H9 (cell line): Measurements from ENCODE around the gene BDNF. TPM values are rescaled to one million over a fixed set of nuclear protein-coding genes. Genes with fewer than 3 reads are reported as not detected.

Source experiments
- DNase-seq: peaks from one replicate; pipeline ENCODE4 v3.0.0-alpha.2; 2017
- H2AFZ ChIP-seq: one replicate; pipeline ENCODE4 v1.6.1; 2013; ENCODE audit warnings: mild to moderate bottlenecking, low read length, control low read depth, moderate library complexity
- H2AK5ac ChIP-seq: 2 replicates; pipeline ENCODE4 v1.6.1; 2013; ENCODE audit warnings: low read length, control low read depth, mixed read lengths; ENCODE audit not compliant: insufficient read length
- H2BK120ac ChIP-seq: one replicate; pipeline ENCODE4 v1.6.1; 2013; ENCODE audit warnings: low read depth, mild to moderate bottlenecking, low read length, control low read depth, inconsistent platforms; ENCODE audit not compliant: poor library complexity, severe bottlenecking
- H2BK12ac ChIP-seq: 2 replicates; pipeline ENCODE4 v1.6.1; 2013; ENCODE audit warnings: low read length, control low read depth, mixed read lengths, low read depth; ENCODE audit not compliant: insufficient read length
- H2BK15ac ChIP-seq: 2 replicates; pipeline ENCODE4 v1.6.1; 2013; ENCODE audit warnings: low read depth, low read length, control low read depth
- H2BK20ac ChIP-seq: one replicate; pipeline ENCODE4 v1.6.1; 2013; ENCODE audit warnings: low read depth, mild to moderate bottlenecking, low read length, control low read depth, inconsistent platforms; ENCODE audit not compliant: poor library complexity, severe bottlenecking
- H2BK5ac ChIP-seq: 2 replicates; pipeline ENCODE4 v1.6.1; 2013; ENCODE audit warnings: low read length, control low read depth, mixed read lengths; ENCODE audit not compliant: insufficient read length
- H3K14ac ChIP-seq: 2 replicates; pipeline ENCODE4 v1.6.1; 2013; ENCODE audit warnings: low read length, control low read depth; ENCODE audit not compliant: insufficient read depth
- H3K18ac ChIP-seq: 2 replicates; pipeline ENCODE4 v1.6.1; 2013; ENCODE audit warnings: low read depth, mild to moderate bottlenecking, mixed read lengths, low read length, control low read depth; ENCODE audit not compliant: insufficient read length
- H3K23ac ChIP-seq: 2 replicates; pipeline ENCODE4 v1.6.1; 2013; ENCODE audit warnings: low read length, control low read depth, mixed read lengths, low read depth; ENCODE audit not compliant: insufficient read length
- H3K23me2 ChIP-seq: 2 replicates; pipeline ENCODE4 v1.6.1; 2013; ENCODE audit warnings: low read depth, mild to moderate bottlenecking, mixed read lengths, low read length, control low read depth; ENCODE audit not compliant: insufficient read length, poor library complexity, severe bottlenecking
- H3K27ac ChIP-seq: 2 replicates; pipeline ENCODE4 v1.5.1; 2013; ENCODE audit warnings: low read length, control low read depth, mixed read lengths, low read depth; ENCODE audit not compliant: insufficient read length
- H3K27me3 ChIP-seq: 2 replicates; pipeline ENCODE4 v1.6.1; 2013; ENCODE audit warnings: low read length, control low read depth, inconsistent platforms; ENCODE audit not compliant: insufficient read depth
- H3K4ac ChIP-seq: 2 replicates; pipeline ENCODE4 v1.6.1; 2013; ENCODE audit warnings: low read depth, mild to moderate bottlenecking, control low read depth, inconsistent platforms, low read length, moderate library complexity
- H3K4me1 ChIP-seq: 2 replicates; pipeline ENCODE4 v1.6.1; 2013; ENCODE audit warnings: low read length, control low read depth, inconsistent platforms; ENCODE audit not compliant: insufficient read depth
- H3K4me2 ChIP-seq: 2 replicates; pipeline ENCODE4 v1.6.1; 2013; ENCODE audit warnings: low read length, control low read depth, mixed read lengths; ENCODE audit not compliant: insufficient read length, insufficient read depth
- H3K56ac ChIP-seq: 2 replicates; pipeline ENCODE4 v1.6.1; 2013; ENCODE audit warnings: low read depth, mild to moderate bottlenecking, mixed read lengths, low read length, control low read depth; ENCODE audit not compliant: insufficient read length
- H3K79me1 ChIP-seq: 2 replicates; pipeline ENCODE4 v1.6.1; 2013; ENCODE audit warnings: low read depth, mild to moderate bottlenecking, moderate library complexity, low read length, control low read depth, inconsistent platforms; ENCODE audit not compliant: insufficient read depth, poor library complexity, severe bottlenecking
- H3K79me2 ChIP-seq: 2 replicates; pipeline ENCODE4 v1.6.1; 2013; ENCODE audit warnings: low read length, control low read depth, inconsistent platforms; ENCODE audit not compliant: insufficient read depth
- H3K9ac ChIP-seq: 2 replicates; pipeline ENCODE4 v1.6.1; 2013; ENCODE audit warnings: low read length, control low read depth, mixed read lengths; ENCODE audit not compliant: insufficient read length; ENCODE audit errors: extremely low read depth
- H3K9me3 ChIP-seq: one replicate; pipeline ENCODE4 v1.6.1; 2013; ENCODE audit warnings: low read depth, low read length, inconsistent platforms; ENCODE audit not compliant: control insufficient read depth
- H3T11ph ChIP-seq: one replicate; pipeline ENCODE4 v1.6.1; 2013; ENCODE audit warnings: mild to moderate bottlenecking, low read length, control low read depth, inconsistent platforms
- H4K20me1 ChIP-seq: one replicate; pipeline ENCODE4 v1.6.1; 2013; ENCODE audit not compliant: control insufficient read depth, insufficient read length, insufficient read depth
- H4K5ac ChIP-seq: 2 replicates; pipeline ENCODE4 v1.6.1; 2013; ENCODE audit warnings: low read depth, mild to moderate bottlenecking, mixed read lengths, low read length, control low read depth; ENCODE audit not compliant: insufficient read length
- H4K8ac ChIP-seq: replicated peaks from 2 replicates; pipeline ENCODE4 v1.6.1; 2013; ENCODE audit warnings: low read length, control low read depth, mixed read lengths, low read depth; ENCODE audit not compliant: insufficient read length
- H4K91ac ChIP-seq: 2 replicates; pipeline ENCODE4 v1.6.1; 2013; ENCODE audit warnings: low read depth, mild to moderate bottlenecking, moderate library complexity, mixed read lengths, low read length, control low read depth; ENCODE audit not compliant: insufficient read length
- H3K27ac Mint-ChIP-seq, 3 experiments: 2 replicates in 2 of 3; 3 replicates in 1 of 3; pipeline ENCODE4 v1.8.0; 2020 to 2021; ENCODE audit warnings: mixed read lengths in 3 of 3, mild to moderate bottlenecking in 1 of 3, moderate library complexity in 1 of 3
- H3K27me3 Mint-ChIP-seq: 2 replicates; pipeline ENCODE4 v1.8.0; 2021; ENCODE audit warnings: low read depth, mild to moderate bottlenecking, moderate library complexity, mixed read lengths
- H3K36me3 Mint-ChIP-seq, 3 experiments: 2 replicates in 2 of 3; 3 replicates in 1 of 3; pipeline ENCODE4 v1.8.0; 2020 to 2021; ENCODE audit warnings: low read depth in 3 of 3, mixed read lengths in 3 of 3; ENCODE audit not compliant: insufficient read depth in 1 of 3
- H3K4me1 Mint-ChIP-seq, 2 experiments: 2 replicates each; pipeline ENCODE4 v1.8.0; 2020; ENCODE audit warnings: mixed read lengths in 2 of 2
- H3K4me3 Mint-ChIP-seq, 2 experiments: 2 replicates in 1 of 2; 3 replicates in 1 of 2; pipeline ENCODE4 v1.8.0; 2020 to 2021; ENCODE audit warnings: mild to moderate bottlenecking in 2 of 2, mixed read lengths in 2 of 2, moderate library complexity in 1 of 2
- H3K9me3 Mint-ChIP-seq, 2 experiments: 2 replicates in 1 of 2; 3 replicates in 1 of 2; pipeline ENCODE4 v1.8.0; 2020; ENCODE audit warnings: mild to moderate bottlenecking in 2 of 2, mixed read lengths in 2 of 2, moderate library complexity in 1 of 2
- WGBS: extraction: QIAGEN DNeasy Blood & Tissue Kit; methylation state at CpG from one replicate; pipeline ENCODE4 v1.1.7; 2013; ENCODE audit warnings: missing lambda C conversion rate, low lambda C conversion rate, mixed read lengths; ENCODE audit not compliant: insufficient read length; ENCODE audit errors: extremely low coverage; 5-methylcytosine and 5-hydroxymethylcytosine counted together
- total RNA-seq: library from RNA; stranded (reverse); gene quantifications from 2 replicates; pipeline ENCODE4 v1.2.1, GENCODE V29; 2021
- TF ChIP-seq, protein P1 (sequence below): fragments of 200-600 bp; sonication (generic); conservative IDR thresholded peaks from 3 replicates; pipeline ENCODE4 v1.8.0; 2021; ENCODE audit warnings: antibody characterized with exemption, mild to moderate bottlenecking

BDNF gene
- total RNA-seq, 1 experiment from 2014 or later: 2.7 TPM

DNA sequence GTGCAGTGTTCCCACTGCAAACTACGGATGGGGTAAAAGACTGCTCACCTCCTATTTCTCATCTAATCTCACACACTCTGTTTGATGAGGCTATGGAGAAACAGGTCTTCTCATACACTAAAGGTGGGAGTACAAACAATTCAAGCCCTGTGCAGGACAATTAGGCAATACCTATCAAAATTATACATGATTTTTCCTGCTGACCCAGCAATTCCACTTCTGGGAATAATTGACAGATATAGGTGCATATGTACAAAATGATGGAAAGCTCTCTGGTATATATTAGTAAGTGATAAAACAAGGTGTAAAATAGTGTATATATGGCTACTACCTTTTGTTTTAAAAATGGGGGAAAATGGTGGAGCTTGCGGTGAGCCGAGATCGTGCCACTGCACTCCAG lies 23.1 kb downstream of the BDNF start:
- Histone ChIP-seq H3K4ac (no peak overlapping the region), H2BK12ac (no peak overlapping the region), H3T11ph (no peak overlapping the region), H4K8ac (no peak overlapping the region), H2AFZ (no peak overlapping the region), H3K18ac (no peak overlapping the region), H3K9ac (no peak overlapping the region), H3K14ac (no peak overlapping the region), H2AK5ac (no peak overlapping the region), H4K5ac (no peak overlapping the region), H3K23ac (no peak overlapping the region), H2BK5ac (no peak overlapping the region), H3K27ac (no peak overlapping the region), H3K27me3 (no peaks in the 10 kb centered on the region), H3K4me1 (peaks cover 8% of the 10 kb centered on the region), H3K79me1 (no peaks in the 10 kb centered on the region), H3K4me2 (no peak overlapping the region), H3K79me2 (peaks cover 3% of the 10 kb centered on the region; the same call in 1 of the 2 replicates), H2BK15ac (no peak overlapping the region), H3K9me3 (no peaks in the 10 kb centered on the region), H4K20me1 (no peaks in the 10 kb centered on the region), H2BK20ac (no peak overlapping the region), H3K56ac (no peak overlapping the region), H3K23me2 (no peaks in the 10 kb centered on the region), H4K91ac (no peak overlapping the region), H2BK120ac (no peak overlapping the region)
- TF ChIP-seq, protein P1, sequence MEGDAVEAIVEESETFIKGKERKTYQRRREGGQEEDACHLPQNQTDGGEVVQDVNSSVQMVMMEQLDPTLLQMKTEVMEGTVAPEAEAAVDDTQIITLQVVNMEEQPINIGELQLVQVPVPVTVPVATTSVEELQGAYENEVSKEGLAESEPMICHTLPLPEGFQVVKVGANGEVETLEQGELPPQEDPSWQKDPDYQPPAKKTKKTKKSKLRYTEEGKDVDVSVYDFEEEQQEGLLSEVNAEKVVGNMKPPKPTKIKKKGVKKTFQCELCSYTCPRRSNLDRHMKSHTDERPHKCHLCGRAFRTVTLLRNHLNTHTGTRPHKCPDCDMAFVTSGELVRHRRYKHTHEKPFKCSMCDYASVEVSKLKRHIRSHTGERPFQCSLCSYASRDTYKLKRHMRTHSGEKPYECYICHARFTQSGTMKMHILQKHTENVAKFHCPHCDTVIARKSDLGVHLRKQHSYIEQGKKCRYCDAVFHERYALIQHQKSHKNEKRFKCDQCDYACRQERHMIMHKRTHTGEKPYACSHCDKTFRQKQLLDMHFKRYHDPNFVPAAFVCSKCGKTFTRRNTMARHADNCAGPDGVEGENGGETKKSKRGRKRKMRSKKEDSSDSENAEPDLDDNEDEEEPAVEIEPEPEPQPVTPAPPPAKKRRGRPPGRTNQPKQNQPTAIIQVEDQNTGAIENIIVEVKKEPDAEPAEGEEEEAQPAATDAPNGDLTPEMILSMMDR: no peak
- WGBS: no CpG with 5 or more reads among the region's 4 CpGs
- Mint-ChIP-seq H3K27ac (no peak overlapping the region; a peak in 1 of 7 replicates), H3K4me3 (no peak overlapping the region), H3K4me1 (peaks cover 19 to 27% of the 10 kb centered on the region in 2 experiments), H3K36me3 (no peaks in the 10 kb centered on the region; a peak in 1 of 7 replicates), H3K27me3 (no peaks in the 10 kb centered on the region), H3K9me3 (no peaks in the 10 kb centered on the region)
- DNase-seq: no peak
